ENCODE results near the gene GABRR1.

DNA sequence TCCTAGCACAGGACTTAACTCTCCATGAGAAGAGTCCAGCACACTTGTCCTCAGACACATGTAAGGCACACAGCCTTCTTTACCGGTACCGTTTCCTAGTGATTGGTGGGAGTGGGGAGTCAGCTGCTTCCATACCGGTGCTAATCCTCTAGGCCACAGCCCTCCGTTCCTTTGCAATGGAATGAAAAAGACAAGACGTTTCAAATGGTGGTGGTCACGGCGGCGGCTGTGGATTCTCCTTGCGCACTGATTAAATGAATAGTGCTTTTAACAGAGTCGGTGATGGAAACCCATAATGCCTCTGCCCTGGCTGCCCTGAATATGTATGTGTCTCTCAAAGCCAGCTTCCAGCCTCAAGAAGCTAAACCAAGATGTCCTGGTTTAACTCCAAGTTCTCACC lies 34.8 kb upstream of the GABRR1 start:
- TF ChIP-seq, protein P1, sequence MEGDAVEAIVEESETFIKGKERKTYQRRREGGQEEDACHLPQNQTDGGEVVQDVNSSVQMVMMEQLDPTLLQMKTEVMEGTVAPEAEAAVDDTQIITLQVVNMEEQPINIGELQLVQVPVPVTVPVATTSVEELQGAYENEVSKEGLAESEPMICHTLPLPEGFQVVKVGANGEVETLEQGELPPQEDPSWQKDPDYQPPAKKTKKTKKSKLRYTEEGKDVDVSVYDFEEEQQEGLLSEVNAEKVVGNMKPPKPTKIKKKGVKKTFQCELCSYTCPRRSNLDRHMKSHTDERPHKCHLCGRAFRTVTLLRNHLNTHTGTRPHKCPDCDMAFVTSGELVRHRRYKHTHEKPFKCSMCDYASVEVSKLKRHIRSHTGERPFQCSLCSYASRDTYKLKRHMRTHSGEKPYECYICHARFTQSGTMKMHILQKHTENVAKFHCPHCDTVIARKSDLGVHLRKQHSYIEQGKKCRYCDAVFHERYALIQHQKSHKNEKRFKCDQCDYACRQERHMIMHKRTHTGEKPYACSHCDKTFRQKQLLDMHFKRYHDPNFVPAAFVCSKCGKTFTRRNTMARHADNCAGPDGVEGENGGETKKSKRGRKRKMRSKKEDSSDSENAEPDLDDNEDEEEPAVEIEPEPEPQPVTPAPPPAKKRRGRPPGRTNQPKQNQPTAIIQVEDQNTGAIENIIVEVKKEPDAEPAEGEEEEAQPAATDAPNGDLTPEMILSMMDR (conservative IDR thresholded peaks at IDR 0.05 in 1 of 2, IDR thresholded peaks at IDR 0.05 in 1 of 2; ENCODE audit: low read depth in 1 of 2, low read length in 2 of 2), result no peak
- no peak for TF ChIP-seq EZH2 (IDR thresholded peaks at IDR 0.05; ENCODE audit: low read length, missing control alignments)
